CD8-positive, alpha-beta memory T cell (primary cell): ENCODE results near the gene SSR4. TPM values are rescaled to one million over a fixed set of nuclear protein-coding genes. Genes with fewer than 3 reads are reported as not detected.

Source experiments
- CTCF ChIA-PET: fragments of 350-600 bp; sonication (Branson Sonifier 250); formaldehyde crosslinking; loops from one replicate; lab custom pipeline; 2021; ENCODE audit warnings: antibody characterized with exemption; lab: Charles Lee
- POLR2A ChIA-PET: fragments of 350-600 bp; sonication (Branson Sonifier 250); formaldehyde crosslinking; loops from one replicate; lab custom pipeline; 2021; ENCODE audit warnings: antibody characterized with exemption; lab: Charles Lee
- DNase-seq, 5 donors: peaks; one replicate each; pipeline versions ENCODE4 v3.0.0 to v3.0.0-alpha.2; 2020 to 2022; ENCODE audit warnings: mixed read lengths in 1 of 5
- H3K27ac ChIP-seq: one replicate; pipeline ENCODE4 v1.7.0; 2013; ENCODE audit warnings: low read depth, mild to moderate bottlenecking, low read length, moderate library complexity
- H3K27me3 ChIP-seq: 2 replicates; pipeline ENCODE4 v1.7.0; 2013; ENCODE audit warnings: low read length, mild to moderate bottlenecking; ENCODE audit not compliant: insufficient read depth, poor library complexity, severe bottlenecking
- H3K36me3 ChIP-seq: 2 replicates; pipeline ENCODE4 v1.7.0; 2013; ENCODE audit warnings: mild to moderate bottlenecking, low read length, moderate library complexity; ENCODE audit not compliant: insufficient read depth
- H3K4me1 ChIP-seq: 2 replicates; pipeline ENCODE4 v1.7.0; 2013; ENCODE audit warnings: mild to moderate bottlenecking, low read length, moderate library complexity; ENCODE audit not compliant: insufficient read depth
- H3K4me3 ChIP-seq: 2 replicates; pipeline ENCODE4 v1.7.0; 2013; ENCODE audit warnings: mild to moderate bottlenecking, low read length
- H3K9me3 ChIP-seq: 2 replicates; pipeline ENCODE4 v1.7.0; 2013; ENCODE audit warnings: mild to moderate bottlenecking, low read length
- H3K27ac Mint-ChIP-seq, 8 donors: one replicate each; pipeline ENCODE4 v1.8.0; 2020 to 2021; ENCODE audit warnings: mixed read lengths in 8 of 8, mild to moderate bottlenecking in 6 of 8, inconsistent platforms in 3 of 8, moderate library complexity in 3 of 8
- H3K27me3 Mint-ChIP-seq, 2 donors: one replicate each; pipeline ENCODE4 v1.8.0; 2020 to 2021; ENCODE audit warnings: mixed read lengths in 2 of 2, mild to moderate bottlenecking in 1 of 2, moderate library complexity in 1 of 2
- H3K36me3 Mint-ChIP-seq, 3 donors: one replicate each; pipeline ENCODE4 v1.8.0; 2020 to 2021; ENCODE audit warnings: mixed read lengths in 3 of 3, inconsistent platforms in 1 of 3, mild to moderate bottlenecking in 1 of 3
- H3K4me1 Mint-ChIP-seq, 3 donors: one replicate each; pipeline ENCODE4 v1.8.0; 2020 to 2021; ENCODE audit warnings: mixed read lengths in 3 of 3, inconsistent platforms in 1 of 3, mild to moderate bottlenecking in 1 of 3
- H3K4me3 Mint-ChIP-seq, 7 donors: one replicate each; pipeline ENCODE4 v1.8.0; 2020 to 2021; ENCODE audit warnings: mixed read lengths in 7 of 7, mild to moderate bottlenecking in 6 of 7, moderate library complexity in 4 of 7, inconsistent platforms in 2 of 7
- H3K9me3 Mint-ChIP-seq, 5 donors: one replicate each; pipeline ENCODE4 v1.8.0; 2020 to 2022; ENCODE audit warnings: mixed read lengths in 5 of 5, mild to moderate bottlenecking in 3 of 5, moderate library complexity in 2 of 5, inconsistent platforms in 1 of 5
- polyA plus RNA-seq: library from polyadenylated mRNA; unstranded; fragments of 300-500 nt; fragmentation: Illumina TruSeq; gene quantifications from one replicate; pipeline ENCODE4 v1.2.3, GENCODE V29; 2021
- total RNA-seq, 2 experiments: library from RNA; stranded (reverse); gene quantifications; one replicate each; pipeline ENCODE4 v1.2.3, GENCODE V29; 2021

SSR4 gene
- total and polyA plus RNA-seq, 3 experiments from 2014 or later: 158 to 567 (median 166) TPM

GRCh38 chrX:153776120-153776599, 18.3 kb upstream of the SSR4 start:
- Histone ChIP-seq H3K9me3 (no peaks in the 10 kb centered on the region), H3K27me3 (no peaks in the 10 kb centered on the region), H3K4me1 (no peaks in the 10 kb centered on the region), H3K27ac (no peak overlapping the region), H3K36me3 (no peaks in the 10 kb centered on the region), H3K4me3 (no peak overlapping the region)
- DNase-seq: peak in 1 of 5 donors; percentile 27
- ChIA-PET POLR2A (no interaction called here), CTCF (no interaction called here)
- Mint-ChIP-seq H3K4me1 (peaks cover 0 to 2% (median 0%) of the 10 kb centered on the region in 3 donors), H3K27me3 (peaks cover 0 to 5% of the 10 kb centered on the region in 2 donors), H3K4me3 (no peak overlapping the region), H3K36me3 (no peaks in the 10 kb centered on the region), H3K27ac (no peak overlapping the region), H3K9me3 (no peaks in the 10 kb centered on the region)

- Mint-ChIP-seq H3K36me3 (no peaks in the 10 kb centered on the region), H3K27me3 (peaks cover 0 to 5% of the 10 kb centered on the region in 2 donors), H3K4me3 (no peak overlapping the region), H3K27ac (no peak overlapping the region), H3K4me1 (peaks cover 0 to 2% (median 0%) of the 10 kb centered on the region in 3 donors), H3K9me3 (no peaks in the 10 kb centered on the region)
- POLR2A ChIA-PET: no interaction called here
- Histone ChIP-seq H3K4me3 (no peak overlapping the region), H3K27me3 (no peaks in the 10 kb centered on the region), H3K4me1 (no peaks in the 10 kb centered on the region), H3K9me3 (no peaks in the 10 kb centered on the region), H3K27ac (no peak overlapping the region), H3K36me3 (no peaks in the 10 kb centered on the region)
- DNase-seq: no peak
- CTCF ChIA-PET: no interaction called here
These were observed 17.8 kb upstream of the SSR4 start for GRCh38 chrX:153776611-153777045.

- Mint-ChIP-seq H3K4me1 (peaks cover 0 to 2% (median 0%) of the 10 kb centered on the region in 3 donors), H3K4me3 (no peak overlapping the region), H3K27ac (no peak overlapping the region), H3K9me3 (no peaks in the 10 kb centered on the region), H3K36me3 (no peaks in the 10 kb centered on the region), H3K27me3 (peaks cover 0 to 5% of the 10 kb centered on the region in 2 donors)
- H3K9me3 ChIP-seq: no peaks in the 10 kb centered on the region
- no peaks in the 10 kb centered on the region for H3K4me1 ChIP-seq
- ChIA-PET CTCF (interaction anchor here (1.3 kb wide), 1 partner anchor 10 kb away, joined by 3 read pairs; no protein-coding TSS in a partner anchor), POLR2A (no interaction called here)
- H3K36me3 ChIP-seq: no peaks in the 10 kb centered on the region
- H3K4me3 ChIP-seq: no peak overlapping the region
- peak in 1 of 5 donors; percentile 16 for DNase-seq
- H3K27me3 ChIP-seq: no peaks in the 10 kb centered on the region
- H3K27ac ChIP-seq: no peak overlapping the region
These were observed 17.0 kb upstream of the SSR4 start for GRCh38 chrX:153777261-153778090.

DNA sequence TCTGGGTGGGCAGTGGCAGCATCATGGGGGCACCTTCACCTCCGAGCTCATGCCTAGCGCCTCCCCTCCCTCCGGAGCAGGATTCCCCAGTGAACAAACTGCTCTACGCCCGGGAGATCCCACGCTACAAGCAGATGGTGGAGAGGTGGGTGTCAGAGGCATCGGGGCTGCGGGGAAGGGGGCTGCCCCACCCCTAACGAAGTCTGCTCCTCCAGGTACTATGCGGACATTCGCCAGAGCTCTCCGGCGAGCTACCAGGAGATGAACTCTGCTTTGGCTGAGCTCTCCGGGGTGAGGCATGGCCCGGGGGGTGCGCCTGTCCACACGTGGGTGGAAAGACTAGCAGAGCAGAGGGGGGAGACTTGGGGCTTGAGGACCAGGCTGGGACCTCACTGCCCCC, 16.3 kb upstream of the SSR4 start:
- Mint-ChIP-seq H3K27ac (peak overlapping the region in 1 of 8 donors; percentile 87), H3K27me3 (peaks cover 0 to 5% of the 10 kb centered on the region in 2 donors), H3K4me3 (no peak overlapping the region), H3K36me3 (no peaks in the 10 kb centered on the region), H3K4me1 (peaks cover 0 to 2% (median 0%) of the 10 kb centered on the region in 3 donors), H3K9me3 (no peaks in the 10 kb centered on the region)
- no peaks in the 10 kb centered on the region for H3K4me1 ChIP-seq
- ChIA-PET POLR2A (no interaction called here), CTCF (interaction anchor here (1.3 kb wide), 1 partner anchor 9 kb away, joined by 3 read pairs; no protein-coding TSS in a partner anchor)
- no peaks in the 10 kb centered on the region for H3K9me3 ChIP-seq
- peak in 1 of 5 donors; percentile 3 for DNase-seq
- H3K4me3 ChIP-seq: no peak overlapping the region
- no peak overlapping the region for H3K27ac ChIP-seq
- no peaks in the 10 kb centered on the region for H3K27me3 ChIP-seq
- no peaks in the 10 kb centered on the region for H3K36me3 ChIP-seq

DNA sequence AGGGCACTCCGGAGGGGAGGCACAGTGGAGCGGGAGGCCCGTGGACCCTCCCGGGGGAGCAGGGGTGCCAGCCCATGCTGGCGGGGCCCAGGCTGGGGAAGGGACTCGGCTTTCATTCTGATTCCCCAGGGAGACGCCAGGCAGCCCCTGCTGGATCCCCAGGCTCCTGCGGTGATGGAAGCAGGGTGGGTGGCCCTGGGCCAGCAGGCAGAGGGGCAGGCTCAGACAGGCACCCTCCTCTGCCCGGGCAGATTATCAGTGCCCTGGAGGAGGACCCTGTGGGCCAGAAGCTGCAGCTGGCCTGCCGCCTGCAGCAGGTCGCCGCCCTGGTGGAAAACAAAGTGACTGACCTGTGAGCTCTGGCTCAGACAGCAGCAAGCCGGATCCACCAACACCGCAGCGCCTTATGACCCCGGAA, 15.8 kb upstream of the SSR4 start:
- peak in 1 of 5 donors; percentile 3 for DNase-seq
- H3K27me3 ChIP-seq: no peaks in the 10 kb centered on the region
- peaks cover 0 to 1% (median 0%) of the 10 kb centered on the region in 3 donors for H3K36me3 Mint-ChIP-seq
- no peaks in the 10 kb centered on the region for H3K36me3 ChIP-seq
- no peak overlapping the region for H3K4me3 Mint-ChIP-seq
- H3K9me3 Mint-ChIP-seq: no peaks in the 10 kb centered on the region
- no peak overlapping the region for H3K4me3 ChIP-seq
- CTCF ChIA-PET: no interaction called here
- POLR2A ChIA-PET: no interaction called here
- peaks cover 0 to 5% of the 10 kb centered on the region in 2 donors for H3K27me3 Mint-ChIP-seq
- no peaks in the 10 kb centered on the region for H3K9me3 ChIP-seq
- peaks cover 0 to 2% (median 0%) of the 10 kb centered on the region in 3 donors for H3K4me1 Mint-ChIP-seq
- peak overlapping the region in 1 of 8 donors; percentile 87 for H3K27ac Mint-ChIP-seq
- no peak overlapping the region for H3K27ac ChIP-seq
- no peaks in the 10 kb centered on the region for H3K4me1 ChIP-seq

DNA sequence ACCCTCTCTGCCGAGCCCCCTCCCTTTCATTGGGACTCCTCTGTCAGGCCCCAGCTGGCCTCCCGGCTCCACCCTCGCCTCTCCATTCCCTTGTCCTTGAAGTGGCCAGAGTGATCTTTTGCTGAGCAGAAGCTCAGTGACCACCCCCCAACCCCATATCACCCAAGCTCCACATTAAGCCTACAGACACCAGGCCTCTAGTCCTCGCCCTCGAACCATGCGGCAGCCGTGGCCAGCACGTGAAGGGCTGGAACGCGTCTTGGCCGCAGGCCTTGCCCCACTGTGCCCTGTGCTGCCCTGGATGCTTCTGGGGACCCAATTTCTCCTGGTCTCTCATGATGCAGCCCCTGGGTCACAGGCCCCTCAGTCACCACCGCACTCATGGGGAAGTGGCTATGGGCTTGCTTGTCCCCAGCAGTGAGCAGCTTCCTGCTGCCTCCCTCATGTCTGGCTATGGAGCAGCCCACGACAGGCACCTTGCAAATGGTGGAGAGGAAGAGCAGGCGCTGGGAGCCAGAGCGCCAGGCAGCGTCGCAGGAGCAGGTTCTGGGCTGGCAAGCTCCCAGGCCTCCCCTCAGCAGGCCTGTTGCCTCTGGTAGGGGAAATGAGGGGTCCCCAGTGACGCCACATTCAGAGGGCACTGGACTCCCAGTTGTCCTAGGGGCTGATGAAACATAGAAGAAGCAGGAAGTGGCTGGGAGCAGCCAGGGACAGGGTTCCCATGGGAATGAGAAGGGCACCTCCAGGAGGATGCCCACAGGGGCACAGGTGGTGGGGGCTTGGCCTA, 14.4 kb upstream of the SSR4 start:
- Mint-ChIP-seq H3K27ac (no peak overlapping the region), H3K4me1 (peaks cover 0 to 2% (median 0%) of the 10 kb centered on the region in 3 donors), H3K36me3 (peaks cover 0 to 5% (median 0%) of the 10 kb centered on the region in 3 donors), H3K4me3 (no peak overlapping the region), H3K27me3 (peaks cover 0 to 5% of the 10 kb centered on the region in 2 donors), H3K9me3 (no peaks in the 10 kb centered on the region)
- no peak overlapping the region for H3K27ac ChIP-seq
- H3K9me3 ChIP-seq: no peaks in the 10 kb centered on the region
- H3K27me3 ChIP-seq: no peaks in the 10 kb centered on the region
- no peak overlapping the region for H3K4me3 ChIP-seq
- POLR2A ChIA-PET: no interaction called here
- no peak for DNase-seq
- CTCF ChIA-PET: no interaction called here
- H3K4me1 ChIP-seq: no peaks in the 10 kb centered on the region
- H3K36me3 ChIP-seq: no peaks in the 10 kb centered on the region

- POLR2A ChIA-PET: no interaction called here
- CTCF ChIA-PET: no interaction called here
- H3K9me3 ChIP-seq: no peaks in the 10 kb centered on the region
- Mint-ChIP-seq H3K9me3 (no peaks in the 10 kb centered on the region), H3K36me3 (peaks cover 0 to 9% (median 0%) of the 10 kb centered on the region in 3 donors), H3K4me3 (no peak within 1 kb of the TSS), H3K4me1 (peaks cover 0 to 2% (median 0%) of the 10 kb centered on the region in 3 donors), H3K27ac (no peak within 1 kb of the TSS), H3K27me3 (peaks cover 0 to 5% of the 10 kb centered on the region in 2 donors)
- no peak within 1 kb of the TSS for H3K27ac ChIP-seq
- no peaks in the 10 kb centered on the region for H3K27me3 ChIP-seq
- no peaks in the 10 kb centered on the region for H3K36me3 ChIP-seq
- no peak within 1 kb of the TSS for H3K4me3 ChIP-seq
- no peaks in the 10 kb centered on the region for H3K4me1 ChIP-seq
- no peak for DNase-seq
These were observed 13.6 kb upstream of the SSR4 start, which contains the start of gene SRPK3 for GRCh38 chrX:153780678-153781427. Gene SRPK3, plus strand, starts transcription at chrX:153781041. Its CDS starts 46 bp downstream, at chrX:153781087.
